CD8-positive, alpha-beta memory T cell (primary cell): Measurements from ENCODE around the gene ZNF195. TPM values are rescaled to one million over a fixed set of nuclear protein-coding genes. Genes with fewer than 3 reads are reported as not detected.
"Not testable (repeated sequence)": the region's sequence is repeated elsewhere in the genome, so short reads cannot be mapped to it uniquely, and the experiment has no call there.

Source experiments
- CTCF ChIA-PET: fragments of 350-600 bp; sonication (Branson Sonifier 250); formaldehyde crosslinking; loops from one replicate; lab custom pipeline; 2021; ENCODE audit warnings: antibody characterized with exemption; lab: Charles Lee
- POLR2A ChIA-PET: fragments of 350-600 bp; sonication (Branson Sonifier 250); formaldehyde crosslinking; loops from one replicate; lab custom pipeline; 2021; ENCODE audit warnings: antibody characterized with exemption; lab: Charles Lee
- DNase-seq, 5 donors: peaks; one replicate each; pipeline versions ENCODE4 v3.0.0 to v3.0.0-alpha.2; 2020 to 2022; ENCODE audit warnings: mixed read lengths in 1 of 5
- H3K27ac ChIP-seq: one replicate; pipeline ENCODE4 v1.7.0; 2013; ENCODE audit warnings: low read depth, mild to moderate bottlenecking, low read length, moderate library complexity
- H3K27me3 ChIP-seq: 2 replicates; pipeline ENCODE4 v1.7.0; 2013; ENCODE audit warnings: low read length, mild to moderate bottlenecking; ENCODE audit not compliant: insufficient read depth, poor library complexity, severe bottlenecking
- H3K36me3 ChIP-seq: 2 replicates; pipeline ENCODE4 v1.7.0; 2013; ENCODE audit warnings: mild to moderate bottlenecking, low read length, moderate library complexity; ENCODE audit not compliant: insufficient read depth
- H3K4me1 ChIP-seq: 2 replicates; pipeline ENCODE4 v1.7.0; 2013; ENCODE audit warnings: mild to moderate bottlenecking, low read length, moderate library complexity; ENCODE audit not compliant: insufficient read depth
- H3K4me3 ChIP-seq: 2 replicates; pipeline ENCODE4 v1.7.0; 2013; ENCODE audit warnings: mild to moderate bottlenecking, low read length
- H3K9me3 ChIP-seq: 2 replicates; pipeline ENCODE4 v1.7.0; 2013; ENCODE audit warnings: mild to moderate bottlenecking, low read length
- H3K27ac Mint-ChIP-seq, 8 donors: one replicate each; pipeline ENCODE4 v1.8.0; 2020 to 2021; ENCODE audit warnings: mixed read lengths in 8 of 8, mild to moderate bottlenecking in 6 of 8, inconsistent platforms in 3 of 8, moderate library complexity in 3 of 8
- H3K27me3 Mint-ChIP-seq, 2 donors: one replicate each; pipeline ENCODE4 v1.8.0; 2020 to 2021; ENCODE audit warnings: mixed read lengths in 2 of 2, mild to moderate bottlenecking in 1 of 2, moderate library complexity in 1 of 2
- H3K36me3 Mint-ChIP-seq, 3 donors: one replicate each; pipeline ENCODE4 v1.8.0; 2020 to 2021; ENCODE audit warnings: mixed read lengths in 3 of 3, inconsistent platforms in 1 of 3, mild to moderate bottlenecking in 1 of 3
- H3K4me1 Mint-ChIP-seq, 3 donors: one replicate each; pipeline ENCODE4 v1.8.0; 2020 to 2021; ENCODE audit warnings: mixed read lengths in 3 of 3, inconsistent platforms in 1 of 3, mild to moderate bottlenecking in 1 of 3
- H3K4me3 Mint-ChIP-seq, 7 donors: one replicate each; pipeline ENCODE4 v1.8.0; 2020 to 2021; ENCODE audit warnings: mixed read lengths in 7 of 7, mild to moderate bottlenecking in 6 of 7, moderate library complexity in 4 of 7, inconsistent platforms in 2 of 7
- H3K9me3 Mint-ChIP-seq, 5 donors: one replicate each; pipeline ENCODE4 v1.8.0; 2020 to 2022; ENCODE audit warnings: mixed read lengths in 5 of 5, mild to moderate bottlenecking in 3 of 5, moderate library complexity in 2 of 5, inconsistent platforms in 1 of 5
- polyA plus RNA-seq: library from polyadenylated mRNA; unstranded; fragments of 300-500 nt; fragmentation: Illumina TruSeq; gene quantifications from one replicate; pipeline ENCODE4 v1.2.3, GENCODE V29; 2021
- total RNA-seq, 2 experiments: library from RNA; stranded (reverse); gene quantifications; one replicate each; pipeline ENCODE4 v1.2.3, GENCODE V29; 2021

Gene ZNF195
- total RNA-seq: 10 to 100 TPM; 32.6 to 41.5 TPM
- polyA plus RNA-seq: 24.2 TPM

DNA sequence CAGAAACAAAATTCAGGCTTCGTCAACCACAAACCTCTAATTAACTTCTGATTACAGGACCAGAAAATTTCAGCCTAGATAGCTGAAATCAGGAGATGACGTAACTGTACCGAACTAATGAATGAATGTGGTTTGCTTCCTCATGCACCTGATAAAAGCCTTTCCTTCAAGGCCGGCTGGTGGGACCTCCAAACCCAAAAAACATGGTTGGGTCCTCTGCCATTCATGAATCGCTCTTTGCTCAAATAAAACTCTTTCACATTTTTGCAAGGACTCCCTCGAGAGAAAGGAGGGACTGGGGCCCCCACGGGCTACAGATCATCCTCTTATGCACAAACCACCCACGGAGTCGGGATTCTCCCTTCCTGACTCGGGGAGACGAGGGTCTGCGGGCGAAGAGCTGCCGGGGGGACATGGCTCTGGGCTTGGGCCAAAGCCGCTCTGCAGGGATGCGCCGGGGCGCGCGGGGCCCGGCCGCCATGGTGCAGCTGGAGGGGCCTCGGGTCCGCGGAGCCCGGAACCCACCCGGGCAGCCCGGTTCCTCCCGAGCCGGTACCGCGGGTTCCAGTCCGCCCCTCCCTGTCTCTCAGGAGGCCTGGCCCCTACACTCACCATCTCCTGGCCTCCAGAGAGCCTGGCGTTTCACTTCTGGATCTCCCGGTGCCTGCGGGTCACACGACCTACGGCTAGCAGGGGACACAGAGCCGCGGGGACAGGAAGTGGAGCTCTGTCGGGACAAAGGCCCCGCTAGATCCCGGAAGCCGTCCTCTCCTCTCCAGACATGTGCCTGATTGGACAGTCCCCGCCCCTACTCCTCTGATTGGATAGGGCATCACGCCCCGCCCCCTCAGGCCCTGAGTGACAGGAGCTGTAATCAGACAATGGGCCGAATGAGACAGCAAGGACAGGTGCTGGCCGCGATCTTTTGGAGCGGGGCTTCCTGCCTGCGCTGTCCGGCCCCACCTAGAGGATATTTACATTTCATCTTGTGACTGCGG lies at the start of gene ZNF195:
Gene ZNF195, minus strand, starts transcription at position 721 of the 998 bp plus-strand sequence. Its CDS starts 106 bp downstream, at position 615.
- Histone ChIP-seq H3K4me1 (peaks cover 26% of the 10 kb centered on the region), H3K36me3 (peaks cover 6% of the 10 kb centered on the region), H3K4me3 (peak within 1 kb of the TSS; percentile 69), H3K27ac (peak within 1 kb of the TSS; percentile 84), H3K27me3 (no peaks in the 10 kb centered on the region), H3K9me3 (no peaks in the 10 kb centered on the region)
- peaks cover 0 to 1% of the 10 kb centered on the region in 2 donors for H3K27me3 Mint-ChIP-seq
- POLR2A ChIA-PET: interaction anchor here (0.7 to 1.2 kb wide), 3 partner anchors 43 to 1002 kb away, joined by 3 to 4 read pairs (median 3); partner anchors contain the start of gene CD81
- H3K36me3 Mint-ChIP-seq: peaks cover 0 to 41% (median 8%) of the 10 kb centered on the region in 3 donors
- H3K4me3 Mint-ChIP-seq: peak within 1 kb of the TSS; percentile 96 to 99 (median 98)
- peaks cover 56 to 70% (median 63%) of the 10 kb centered on the region in 3 donors for H3K4me1 Mint-ChIP-seq
- peak within 1 kb of the TSS; percentile 86 to 100 (median 98) for H3K27ac Mint-ChIP-seq
- H3K9me3 Mint-ChIP-seq: no peaks in the 10 kb centered on the region
- peak; percentile 95 to 98 (median 96) for DNase-seq
- CTCF ChIA-PET: interaction anchor here (1.7 to 2.5 kb wide), 2 partner anchors 30 to 846 kb away, joined by 3 to 8 read pairs; no protein-coding TSS in a partner anchor

GRCh38 chr11:3428076-3428475 lies 49.1 kb upstream of the ZNF195 start:
- CTCF ChIA-PET, H3K9me3 ChIP-seq, H3K4me3 ChIP-seq, POLR2A ChIA-PET, H3K4me3 Mint-ChIP-seq, H3K27ac ChIP-seq, DNase-seq, H3K9me3 Mint-ChIP-seq, H3K4me1 ChIP-seq, H3K27ac Mint-ChIP-seq, H3K36me3 ChIP-seq, H3K36me3 Mint-ChIP-seq, H3K27me3 ChIP-seq: not testable (repeated sequence)
- Mint-ChIP-seq H3K27me3 (peaks cover 9 to 27% of the 10 kb centered on the region in 2 donors), H3K4me1 (peaks cover 5 to 10% (median 7%) of the 10 kb centered on the region in 3 donors)

GRCh38 chr11:3426541-3426940 lies 47.6 kb upstream of the ZNF195 start:
- H3K27me3 ChIP-seq, DNase-seq, H3K36me3 Mint-ChIP-seq, H3K4me3 ChIP-seq, CTCF ChIA-PET, POLR2A ChIA-PET, H3K4me1 ChIP-seq, H3K9me3 Mint-ChIP-seq, H3K36me3 ChIP-seq, H3K9me3 ChIP-seq, H3K27ac ChIP-seq, H3K4me3 Mint-ChIP-seq, H3K27ac Mint-ChIP-seq: not testable (repeated sequence)
- Mint-ChIP-seq H3K27me3 (peaks cover 9 to 27% of the 10 kb centered on the region in 2 donors), H3K4me1 (peaks cover 10 to 15% (median 12%) of the 10 kb centered on the region in 3 donors)

DNA sequence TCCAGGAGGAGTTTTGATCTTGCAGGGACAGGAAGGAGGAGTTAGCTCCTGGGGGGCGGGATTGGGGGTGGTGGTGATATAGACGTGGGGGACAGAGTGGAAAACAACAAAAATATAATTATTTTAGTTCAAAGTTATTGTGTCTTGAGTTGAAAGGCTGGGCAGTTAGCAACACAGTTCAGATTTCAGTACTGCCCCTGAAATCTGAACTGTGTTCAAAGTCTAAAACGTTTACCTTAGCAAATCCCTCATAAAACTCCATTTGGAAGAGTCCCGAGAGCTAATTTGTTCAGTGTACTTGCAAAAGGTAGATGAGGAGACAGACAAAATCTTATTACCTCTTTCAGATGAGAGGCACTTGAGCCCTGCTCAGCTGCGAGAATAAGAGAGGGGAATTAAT lies 45.0 kb upstream of the ZNF195 start:
- H3K36me3 Mint-ChIP-seq, CTCF ChIA-PET: not testable (repeated sequence)

GRCh38 chr11:3423138-3423731 lies 44.3 kb upstream of the ZNF195 start:
- H3K36me3 ChIP-seq, CTCF ChIA-PET, H3K27me3 Mint-ChIP-seq, H3K9me3 Mint-ChIP-seq, H3K36me3 Mint-ChIP-seq, H3K9me3 ChIP-seq, H3K4me1 ChIP-seq, DNase-seq, H3K27me3 ChIP-seq: not testable (repeated sequence)
- Mint-ChIP-seq H3K4me3 (peak overlapping the region; percentile 94 to 98 (median 96)), H3K4me1 (peaks cover 13 to 23% (median 14%) of the 10 kb centered on the region in 3 donors), H3K27ac (peak overlapping the region in 6 of 8 donors; percentile 15 to 97 (median 74))
- Histone ChIP-seq H3K27ac (peak overlapping the region; percentile 57), H3K4me3 (peak overlapping the region; percentile 66)
- POLR2A ChIA-PET: interaction anchor here (1.6 kb wide), 1 partner anchor 45 kb away, joined by 3 read pairs; no protein-coding TSS in a partner anchor

More for the DNA sequence above, 45.0 kb upstream of the ZNF195 start:
- H3K36me3 ChIP-seq, DNase-seq, H3K9me3 ChIP-seq, H3K4me3 ChIP-seq, H3K27me3 ChIP-seq, H3K4me1 ChIP-seq, POLR2A ChIA-PET, H3K27ac ChIP-seq, H3K9me3 Mint-ChIP-seq: not testable (repeated sequence)
- Mint-ChIP-seq H3K4me3 (peak overlapping the region in 6 of 7 donors; percentile 94 to 98 (median 96)), H3K27ac (peak overlapping the region in 3 of 8 donors; percentile 14 to 93 (median 26)), H3K4me1 (peaks cover 13 to 23% (median 14%) of the 10 kb centered on the region in 3 donors), H3K27me3 (peaks cover 3 to 11% of the 10 kb centered on the region in 2 donors)

DNA sequence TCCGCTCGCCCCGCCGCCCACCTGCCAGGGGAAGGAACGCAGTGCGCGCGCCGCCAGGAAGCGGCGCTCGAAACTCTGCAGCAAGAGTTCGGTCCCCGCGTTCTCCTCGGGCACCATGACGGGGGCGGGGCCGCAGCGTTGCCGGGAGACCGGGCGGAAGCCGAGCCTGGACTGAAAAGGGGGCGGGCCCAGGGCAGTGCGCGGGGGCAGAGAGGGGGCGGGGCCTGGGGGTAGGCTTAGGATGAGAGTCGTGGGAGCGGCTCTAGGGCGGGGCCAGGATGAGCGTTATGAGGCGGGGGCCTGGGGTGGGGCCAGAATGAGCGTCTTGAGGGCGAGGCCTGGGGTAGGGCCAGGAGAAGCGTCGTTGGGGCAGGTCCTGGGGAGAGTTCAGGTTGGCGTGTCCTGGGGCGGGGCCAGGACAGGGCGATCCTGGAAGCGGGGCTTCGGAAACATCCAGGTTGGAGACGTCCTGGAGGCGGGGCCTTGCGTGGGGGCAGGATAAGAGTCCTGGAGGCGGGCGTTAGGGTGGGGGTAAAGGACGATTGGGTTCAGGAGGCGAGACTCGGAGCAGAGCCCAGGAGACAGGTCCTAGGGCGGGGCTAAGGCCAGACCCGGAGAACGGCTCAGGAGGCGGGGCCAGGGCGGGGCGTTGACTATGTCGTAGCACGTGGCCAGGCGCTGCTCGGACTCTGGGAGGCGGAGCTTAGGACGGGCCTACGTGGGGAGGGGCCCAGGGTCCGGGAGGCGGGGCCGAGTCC lies 43.6 kb upstream of the ZNF195 start:
- Mint-ChIP-seq H3K4me1 (peaks cover 13 to 23% (median 14%) of the 10 kb centered on the region in 3 donors), H3K4me3 (peak overlapping the region; percentile 94 to 98 (median 96)), H3K27ac (peak overlapping the region; percentile 87 to 97 (median 97))
- peak overlapping the region; percentile 66 for H3K4me3 ChIP-seq
- H3K27me3 Mint-ChIP-seq, H3K9me3 Mint-ChIP-seq, CTCF ChIA-PET, H3K36me3 Mint-ChIP-seq, H3K36me3 ChIP-seq, H3K27me3 ChIP-seq, H3K9me3 ChIP-seq, H3K4me1 ChIP-seq: not testable (repeated sequence)
- DNase-seq: peak; percentile 93 to 99 (median 97)
- peak overlapping the region; percentile 57 for H3K27ac ChIP-seq
- POLR2A ChIA-PET: interaction anchor here (1.6 kb wide), 1 partner anchor 44 kb away, joined by 3 read pairs; no protein-coding TSS in a partner anchor

- H3K9me3 ChIP-seq, H3K4me1 ChIP-seq, H3K9me3 Mint-ChIP-seq, H3K36me3 ChIP-seq, CTCF ChIA-PET, H3K27me3 ChIP-seq, H3K36me3 Mint-ChIP-seq, H3K27me3 Mint-ChIP-seq: not testable (repeated sequence)
- DNase-seq: peak in 3 of 5 donors; percentile 17 to 54 (median 37)
- Mint-ChIP-seq H3K4me3 (peak overlapping the region; percentile 94 to 98 (median 96)), H3K4me1 (peaks cover 13 to 23% (median 14%) of the 10 kb centered on the region in 3 donors), H3K27ac (peak overlapping the region; percentile 85 to 93 (median 91))
- POLR2A ChIA-PET: interaction anchor here (1.6 kb wide), 1 partner anchor 44 kb away, joined by 3 read pairs; no protein-coding TSS in a partner anchor
- peak overlapping the region; percentile 61 for H3K4me3 ChIP-seq
- peak overlapping the region; percentile 24 for H3K27ac ChIP-seq
Observed at GRCh38 chr11:3421608-3422379, 42.8 kb upstream of the ZNF195 start.
